ENCODE measurements around the gene TLE1. TPM values are rescaled to one million over a fixed set of nuclear protein-coding genes. Genes with fewer than 3 reads are reported as not detected.
A peak's percentile ranks its signal among the peaks of the same experiment; 100 is the strongest.

Gene TLE1
- total and polyA plus RNA-seq, 2 donors (not counting 1 experiment from before 2014, with no cell fraction given): 33.5 to 80.3 TPM

GRCh38 chr9:81585191-81585763 is 104.1 kb downstream of the TLE1 start:
- CTCF ChIA-PET: no interaction called here

GRCh38 chr9:81584099-81584498 is 105.2 kb downstream of the TLE1 start:
- H3K4me1 ChIP-seq (ENCODE audit: control insufficient read depth in 2 of 2, insufficient read depth in 2 of 2, low read length in 2 of 2): no peaks in the 10 kb centered on the region
- no peaks in the 10 kb centered on the region for H4K20me1 ChIP-seq (ENCODE audit: control insufficient read depth, insufficient read depth, low read length, poor library complexity, severe bottlenecking)
- no peaks in the 10 kb centered on the region for H3K79me2 ChIP-seq (ENCODE audit: control insufficient read depth, insufficient read depth, low read length)
- intact Hi-C loops (cut with micrococcal nuclease): no loop called here
- TF ChIP-seq CTCF (IDR thresholded peaks at IDR 0.05) (no peak), EZH2 (IDR thresholded peaks at IDR 0.05; ENCODE audit: borderline replicate concordance, insufficient read depth, low read depth, low read length, poor library complexity, severe bottlenecking) (no peak)
- peaks cover 4% of the 10 kb centered on the region for H3K4me1 Mint-ChIP-seq
- no peaks in the 10 kb centered on the region for H3K9me3 Mint-ChIP-seq (ENCODE audit: insufficient read depth)
- ATAC-seq (ENCODE audit: low read depth) (no peak), DNase-seq (no peak)
- H3K36me3 ChIP-seq (replicated peaks in 1 of 2; ENCODE audit: control extremely low read depth in 1 of 2, control insufficient read depth in 1 of 2, extremely low read depth in 1 of 2, insufficient read depth in 2 of 2, low read length in 1 of 2): peaks cover 8 to 36% of the 10 kb centered on the region in 2 experiments
- ChIA-PET CTCF (no interaction called here), POLR2A (no interaction called here)
- no peak overlapping the region for H3K4me3 ChIP-seq (ENCODE audit: control extremely low read depth in 1 of 5, extremely low read depth in 1 of 5, insufficient read depth in 1 of 5, low read depth in 2 of 5, low read length in 4 of 5)
- H3K4me2 ChIP-seq (replicated peaks; ENCODE audit: low read depth, low read length, poor library complexity, severe bottlenecking): no peak overlapping the region
- no peak overlapping the region for H2AFZ ChIP-seq (ENCODE audit: insufficient read depth, low read depth, low read length, poor library complexity, severe bottlenecking)
- no peak overlapping the region for H3K27ac ChIP-seq (ENCODE audit: low read length in 2 of 2)
- H3K9ac ChIP-seq (ENCODE audit: low read length): no peak overlapping the region
- no peak overlapping the region for H3K4me3 Mint-ChIP-seq
- H3K27me3 ChIP-seq (replicated peaks in 1 of 4; ENCODE audit: control extremely low read depth in 1 of 4, control insufficient read depth in 3 of 4, insufficient read depth in 4 of 4, low read length in 3 of 4): no peaks in the 10 kb centered on the region
- no peak overlapping the region for H3K27ac Mint-ChIP-seq
- WGBS (ENCODE audit: insufficient coverage): 100% methylated on average over 2 of the region's 8 CpGs
- no peaks in the 10 kb centered on the region for H3K27me3 Mint-ChIP-seq
- no peaks in the 10 kb centered on the region for H3K9me3 ChIP-seq (ENCODE audit: control extremely low read depth in 1 of 3, control insufficient read depth in 2 of 3, insufficient read depth in 1 of 3, low read length in 2 of 3)

More at GRCh38 chr9:81585191-81585763, 104.1 kb downstream of the TLE1 start:
- intact Hi-C loops (cut with micrococcal nuclease): no loop called here
- Histone ChIP-seq H4K20me1 (ENCODE audit: control insufficient read depth, insufficient read depth, low read length, poor library complexity, severe bottlenecking) (no peaks in the 10 kb centered on the region), H3K4me1 (ENCODE audit: control insufficient read depth in 2 of 2, insufficient read depth in 2 of 2, low read length in 2 of 2) (no peaks in the 10 kb centered on the region), H3K4me2 (replicated peaks; ENCODE audit: low read depth, low read length, poor library complexity, severe bottlenecking) (no peak overlapping the region), H2AFZ (ENCODE audit: insufficient read depth, low read depth, low read length, poor library complexity, severe bottlenecking) (no peak overlapping the region), H3K36me3 (replicated peaks in 1 of 2; ENCODE audit: control extremely low read depth in 1 of 2, control insufficient read depth in 1 of 2, extremely low read depth in 1 of 2, insufficient read depth in 2 of 2, low read length in 1 of 2) (peaks cover 8 to 48% of the 10 kb centered on the region in 2 experiments), H3K4me3 (ENCODE audit: control extremely low read depth in 1 of 5, extremely low read depth in 1 of 5, insufficient read depth in 1 of 5, low read depth in 2 of 5, low read length in 4 of 5) (no peak overlapping the region), H3K27me3 (replicated peaks in 1 of 4; ENCODE audit: control extremely low read depth in 1 of 4, control insufficient read depth in 3 of 4, insufficient read depth in 4 of 4, low read length in 3 of 4) (no peaks in the 10 kb centered on the region), H3K9me3 (ENCODE audit: control extremely low read depth in 1 of 3, control insufficient read depth in 2 of 3, insufficient read depth in 1 of 3, low read length in 2 of 3) (no peaks in the 10 kb centered on the region), H3K79me2 (ENCODE audit: control insufficient read depth, insufficient read depth, low read length) (no peaks in the 10 kb centered on the region), H3K9ac (ENCODE audit: low read length) (no peak overlapping the region), H3K27ac (ENCODE audit: low read length in 2 of 2) (no peak overlapping the region)
- TF ChIP-seq CTCF (IDR thresholded peaks at IDR 0.05) (no peak), EZH2 (IDR thresholded peaks at IDR 0.05; ENCODE audit: borderline replicate concordance, insufficient read depth, low read depth, low read length, poor library complexity, severe bottlenecking) (no peak)
- ATAC-seq (ENCODE audit: low read depth): no peak
- H3K4me3 Mint-ChIP-seq: no peak overlapping the region
- H3K27ac Mint-ChIP-seq: peak overlapping the region; percentile 8
- WGBS (ENCODE audit: insufficient coverage): 96% methylated on average over 9 of the region's 11 CpGs
- H3K4me1 Mint-ChIP-seq: no peaks in the 10 kb centered on the region
- no peaks in the 10 kb centered on the region for H3K9me3 Mint-ChIP-seq (ENCODE audit: insufficient read depth)
- POLR2A ChIA-PET: no interaction called here
- no peaks in the 10 kb centered on the region for H3K27me3 Mint-ChIP-seq
- DNase-seq: no peak
